Femur (tissue), 1 donor: ENCODE measurements around the gene CD48.

Experiments used
- DNase-seq: peaks from one replicate; pipeline ENCODE4 v3.0.0-alpha.2; 2017

CD48 gene

GRCh38 chr1:160711602-160712311 lies at the start of gene CD48:
Gene CD48, minus strand, starts transcription at chr1:160711822. Its CDS starts 59 bp downstream, at chr1:160711763.
- no peak for DNase-seq

- DNase-seq, result no peak
Observed at GRCh38 chr1:160761046-160761445, 49.4 kb upstream of the CD48 start.

GRCh38 chr1:160759740-160760139 lies 48.1 kb upstream of the CD48 start:
- DNase-seq, result no peak

GRCh38 chr1:160758521-160758920 lies 46.9 kb upstream of the CD48 start:
- DNase-seq, result no peak

GRCh38 chr1:160756849-160757201 lies 45.2 kb upstream of the CD48 start:
- no peak for DNase-seq

- no peak for DNase-seq
Observed at GRCh38 chr1:160755911-160756848, 44.6 kb upstream of the CD48 start.

- no peak for DNase-seq
Observed at GRCh38 chr1:160755461-160755860, 43.8 kb upstream of the CD48 start.

- DNase-seq, result no peak
Observed at GRCh38 chr1:160753594-160753993, 42.0 kb upstream of the CD48 start.

- DNase-seq, result no peak
Observed at GRCh38 chr1:160752924-160753323, 41.3 kb upstream of the CD48 start.

GRCh38 chr1:160752406-160752805 lies 40.8 kb upstream of the CD48 start:
- no peak for DNase-seq

GRCh38 chr1:160750608-160751007 lies 39.0 kb upstream of the CD48 start:
- no peak for DNase-seq

- no peak for DNase-seq
Observed at GRCh38 chr1:160748878-160749269, 37.3 kb upstream of the CD48 start.

GRCh38 chr1:160748181-160748877 lies 36.7 kb upstream of the CD48 start:
- no peak for DNase-seq

- DNase-seq, result no peak
Observed at GRCh38 chr1:160747717-160748116, 36.1 kb upstream of the CD48 start.

- DNase-seq, result no peak
Observed at GRCh38 chr1:160746836-160747500, 35.3 kb upstream of the CD48 start.

- no peak for DNase-seq
Observed at GRCh38 chr1:160745551-160745950, 33.9 kb upstream of the CD48 start.

GRCh38 chr1:160744852-160745520 lies 33.4 kb upstream of the CD48 start:
- no peak for DNase-seq

GRCh38 chr1:160744199-160744851 lies 32.7 kb upstream of the CD48 start:
- no peak for DNase-seq

GRCh38 chr1:160743266-160743665 lies 31.6 kb upstream of the CD48 start:
- no peak for DNase-seq

GRCh38 chr1:160742428-160743127 lies 31.0 kb upstream of the CD48 start:
- no peak for DNase-seq
